Stimulated activated CD8-positive, alpha-beta memory T cell treated with anti-CD3 and anti-CD28 coated beads, Interleukin-15, amount 100 ng/mL, for 4 hours (primary cell): Measurements from ENCODE around the gene LRRC45.

Experiments
- DNase-seq, 2 donors: peaks; one replicate each; pipeline ENCODE4 v3.0.0-alpha.2; 2020; ENCODE audit warnings: low read depth in 2 of 2

Gene LRRC45

DNA sequence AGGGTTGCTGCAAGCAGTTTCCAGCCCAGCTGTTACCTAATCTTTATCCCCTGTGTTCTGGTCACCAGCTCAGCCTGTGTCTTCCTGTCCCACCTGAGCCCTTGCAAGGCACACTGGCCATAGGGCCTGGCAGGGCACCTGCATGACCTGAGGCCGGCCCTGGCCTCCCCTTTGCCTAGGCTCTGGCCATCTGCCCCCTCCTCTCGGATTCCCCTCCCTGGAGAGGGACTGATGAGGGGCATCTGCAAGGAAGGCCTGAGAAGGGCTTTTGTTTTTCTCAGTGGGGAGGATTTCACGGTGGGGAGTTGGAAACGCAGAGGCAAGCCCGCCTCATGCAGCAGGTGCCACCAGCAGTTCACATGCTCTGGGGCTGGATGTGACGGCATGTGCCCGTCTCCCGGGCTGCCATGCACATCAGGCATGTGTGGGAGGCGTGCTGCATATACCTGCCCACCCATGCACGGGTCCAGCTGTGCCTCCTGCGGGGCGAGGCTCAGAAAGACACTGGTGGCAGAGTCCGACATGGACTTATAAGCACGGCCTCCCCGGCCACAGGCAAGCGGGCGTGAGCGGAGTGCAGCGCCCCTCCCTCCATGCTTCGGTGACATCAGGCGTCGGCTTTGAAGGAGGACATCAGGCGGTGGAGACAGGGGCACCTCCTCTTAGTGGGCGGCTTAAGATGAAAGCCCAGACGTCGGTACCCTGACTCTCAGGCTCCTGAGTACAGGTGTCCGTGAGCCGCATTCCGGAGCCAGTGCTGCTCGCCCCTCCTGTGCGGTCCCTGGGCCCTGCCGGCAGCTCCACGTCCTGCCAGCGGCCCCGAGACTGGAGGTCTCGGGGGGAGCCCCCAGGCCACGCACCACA lies 29.1 kb upstream of the LRRC45 start:
- DNase-seq: no peak

DNA sequence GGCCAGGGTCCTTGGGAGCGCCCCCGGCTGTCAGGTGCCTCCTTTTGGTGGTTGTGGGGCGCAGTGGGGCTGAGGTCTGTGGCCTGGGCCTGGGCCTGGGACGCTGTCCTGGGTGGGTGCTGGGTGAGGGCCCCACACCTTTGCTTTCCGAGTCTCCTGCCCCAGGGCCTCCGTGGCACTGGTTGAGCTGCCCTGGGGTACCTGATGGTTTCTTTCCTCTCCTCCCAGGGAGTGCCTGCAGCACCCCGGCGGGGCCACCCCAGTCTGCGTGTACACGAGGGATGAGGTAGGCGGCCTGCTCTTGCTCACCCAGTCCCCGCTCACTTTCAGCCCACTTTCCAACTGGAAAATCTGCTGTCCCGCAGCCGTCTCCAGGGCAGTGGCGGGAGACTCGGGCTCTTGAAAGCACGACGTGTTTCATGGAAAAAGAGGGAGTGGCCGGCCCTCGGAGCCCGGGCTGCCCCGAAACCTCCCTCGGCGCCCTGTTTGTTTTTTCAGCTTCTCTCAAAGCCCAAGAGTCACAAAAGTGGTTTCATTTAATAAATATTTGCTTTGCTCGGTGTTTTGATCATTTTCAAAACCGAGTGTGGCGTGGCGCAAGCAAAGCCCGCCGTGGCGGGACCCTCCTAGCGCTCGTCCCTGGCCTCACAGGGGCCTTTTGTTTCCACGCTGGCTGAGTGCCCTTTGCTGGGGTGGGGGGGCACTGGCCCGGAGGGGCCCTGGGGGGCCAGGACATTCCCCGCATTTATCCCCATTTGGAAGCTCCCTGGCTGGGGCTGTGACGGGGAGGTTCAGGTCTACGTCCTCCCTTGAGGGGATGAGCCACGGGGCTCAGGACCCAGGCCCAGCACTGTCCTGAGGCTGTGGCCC lies 28.3 kb upstream of the LRRC45 start:
- DNase-seq: no peak

DNA sequence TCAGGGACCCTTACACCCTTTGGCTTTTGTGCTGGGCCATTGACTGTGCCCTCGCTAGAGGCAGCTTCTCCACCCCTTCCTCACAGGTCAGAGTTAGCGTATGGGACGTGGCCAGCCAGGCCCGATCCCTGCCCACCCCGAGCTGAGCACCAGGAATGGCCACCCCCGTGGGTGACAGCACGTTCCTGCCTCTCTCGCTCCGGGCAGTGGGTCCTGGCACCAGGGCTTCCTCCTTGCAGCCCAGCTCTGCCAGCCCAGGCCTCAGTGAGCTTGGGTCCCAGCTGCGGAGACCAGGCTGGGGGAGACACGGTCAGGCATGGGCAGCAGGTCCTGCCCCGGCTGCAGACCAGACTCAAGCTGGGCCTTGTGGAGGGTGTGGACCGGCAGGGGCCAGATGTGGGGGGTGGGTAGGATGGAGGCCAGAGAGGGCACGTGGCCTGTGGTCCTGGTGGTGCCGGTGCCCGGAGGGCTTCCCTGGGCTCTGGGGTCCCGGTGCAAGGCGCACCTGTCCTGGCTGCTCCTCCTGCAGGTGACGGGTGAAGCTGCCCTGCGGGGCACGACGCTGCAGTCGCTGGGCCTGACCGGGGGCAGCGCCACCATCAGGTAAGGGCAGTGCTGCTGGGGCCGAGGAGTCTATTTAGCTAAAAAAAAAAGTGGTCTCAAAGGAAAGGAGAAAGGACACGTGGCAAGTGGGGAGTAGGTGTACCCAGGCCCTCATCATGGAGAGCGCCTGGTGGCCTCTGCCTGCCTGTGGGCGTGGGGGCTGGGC lies 27.5 kb upstream of the LRRC45 start:
- DNase-seq: no peak

DNA sequence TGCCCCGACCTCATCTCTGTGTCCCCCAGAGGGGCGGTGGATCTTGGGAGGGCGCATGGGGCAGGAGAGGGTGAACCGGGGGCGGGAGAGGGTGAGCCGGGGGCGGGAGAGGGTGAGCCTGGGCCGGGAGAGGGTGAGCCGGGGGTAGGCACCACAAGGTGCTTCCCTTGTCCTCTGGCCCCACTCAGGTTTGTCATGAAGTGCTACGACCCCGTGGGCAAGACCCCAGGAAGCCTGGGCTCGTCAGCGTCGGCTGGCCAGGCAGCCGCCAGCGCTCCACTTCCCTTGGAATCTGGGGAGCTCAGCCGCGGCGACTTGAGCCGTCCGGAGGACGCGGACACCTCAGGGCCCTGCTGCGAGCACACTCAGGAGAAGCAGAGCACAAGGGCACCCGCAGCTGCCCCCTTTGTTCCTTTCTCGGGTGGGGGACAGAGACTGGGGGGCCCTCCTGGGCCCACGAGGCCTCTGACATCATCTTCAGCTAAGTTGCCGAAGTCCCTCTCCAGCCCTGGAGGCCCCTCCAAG lies 26.8 kb upstream of the LRRC45 start:
- no peak for DNase-seq

DNA sequence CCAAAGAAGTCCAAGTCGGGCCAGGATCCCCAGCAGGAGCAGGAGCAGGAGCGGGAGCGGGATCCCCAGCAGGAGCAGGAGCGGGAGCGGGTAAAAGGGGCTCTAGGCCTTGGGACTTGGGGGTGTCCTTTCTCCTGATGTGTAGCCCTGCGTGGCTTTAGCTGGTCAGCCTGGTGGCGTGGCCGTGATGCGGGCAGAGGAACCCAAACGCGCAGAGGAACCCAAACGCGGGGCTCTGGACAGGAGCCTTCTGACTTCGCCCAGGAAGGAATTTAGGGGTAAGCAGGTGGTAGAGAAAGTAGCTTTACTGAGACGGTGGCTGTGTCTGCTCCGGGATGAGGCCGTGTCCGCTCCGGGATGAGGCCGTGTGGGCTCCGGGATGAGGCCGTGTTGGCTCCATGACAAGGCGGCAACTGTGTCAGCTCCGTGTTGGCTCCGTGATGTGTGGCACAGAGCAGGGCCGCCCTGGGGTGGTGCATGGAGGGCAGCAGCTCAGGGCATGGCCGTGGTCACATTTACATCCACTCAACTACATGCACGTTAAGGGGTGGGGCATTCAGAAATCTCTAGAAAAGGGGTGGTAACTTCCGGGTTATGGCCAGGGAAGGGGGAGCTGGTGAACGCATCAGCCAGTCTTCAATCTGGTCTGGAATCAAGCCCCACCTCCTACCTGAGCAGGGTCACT lies 26.2 kb upstream of the LRRC45 start:
- no peak for DNase-seq

DNA sequence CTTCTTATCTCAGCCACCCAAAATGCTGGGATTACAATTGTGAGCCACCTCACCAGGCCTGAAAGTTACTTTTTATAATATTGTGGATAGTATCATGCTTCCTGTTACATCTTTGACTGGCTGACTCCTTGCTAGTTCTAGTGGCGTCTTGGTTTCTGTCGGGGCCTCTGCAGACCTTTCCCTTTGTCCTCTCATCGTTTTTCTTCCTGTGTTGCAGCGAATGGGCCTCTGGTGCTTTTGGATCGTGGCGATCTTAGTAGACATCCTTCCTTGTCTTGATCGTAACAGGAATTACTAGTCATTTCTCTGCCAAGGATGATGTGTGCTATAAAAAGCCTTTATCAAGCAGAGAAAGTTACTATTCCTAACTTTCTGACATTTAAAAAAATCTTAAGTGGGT lies 24.9 kb upstream of the LRRC45 start:
- DNase-seq: no peak

DNA sequence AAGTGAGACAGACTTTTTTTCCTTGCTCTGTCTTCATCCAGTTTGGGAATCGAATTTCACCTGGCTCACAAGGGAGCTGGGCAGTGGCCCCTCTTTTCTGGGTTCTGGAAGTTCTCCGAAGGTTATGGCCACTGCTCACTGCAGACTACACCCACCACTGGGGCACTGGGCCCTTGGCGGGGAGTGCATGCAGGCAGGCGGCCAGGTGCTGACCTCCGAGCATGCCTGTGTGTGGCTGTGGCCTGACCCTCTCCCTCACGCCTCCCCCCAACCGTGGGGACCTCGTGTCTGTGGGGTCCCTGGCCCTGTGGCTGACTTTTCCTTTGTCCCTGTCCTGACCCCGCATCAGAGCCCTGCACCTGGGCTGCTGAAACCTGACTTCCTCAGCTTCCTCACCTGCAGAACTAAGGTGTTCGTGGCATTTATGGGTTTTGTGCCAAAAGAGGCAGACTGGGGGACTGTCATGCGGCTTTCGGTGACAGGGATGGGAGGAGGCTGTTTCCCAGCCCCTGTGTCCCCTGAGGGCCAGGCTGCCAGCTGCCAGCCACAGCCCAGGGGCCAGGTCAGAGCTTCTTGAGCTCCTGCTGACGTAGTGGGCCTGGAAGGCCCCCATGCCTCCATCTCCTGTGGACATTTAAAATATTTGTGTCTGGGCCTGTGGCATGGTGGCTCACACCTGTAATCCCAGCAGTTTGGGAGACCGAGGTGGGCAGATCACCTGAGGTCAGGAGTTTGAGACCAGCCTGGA lies 24.2 kb upstream of the LRRC45 start:
- DNase-seq: no peak

DNA sequence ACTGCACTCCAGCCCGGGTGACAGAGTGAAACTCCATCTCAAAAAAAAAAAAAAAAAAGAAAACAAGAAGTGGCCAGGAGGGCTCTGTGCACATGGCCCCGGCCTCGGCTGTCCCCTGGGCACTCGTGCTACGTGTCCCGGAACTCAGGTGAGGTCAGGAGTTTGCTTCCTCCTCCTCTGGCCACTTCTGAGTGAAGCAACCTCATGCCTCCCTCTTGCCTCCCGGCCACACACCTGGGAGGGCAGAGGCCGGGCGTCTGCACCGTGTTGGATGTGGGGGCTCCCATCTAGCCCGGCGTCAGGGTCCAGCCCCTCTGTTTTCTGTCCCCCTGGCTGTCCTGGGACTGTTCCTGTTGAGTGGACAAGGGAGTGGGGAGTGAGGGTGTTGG lies 23.5 kb upstream of the LRRC45 start:
- no peak for DNase-seq

DNA sequence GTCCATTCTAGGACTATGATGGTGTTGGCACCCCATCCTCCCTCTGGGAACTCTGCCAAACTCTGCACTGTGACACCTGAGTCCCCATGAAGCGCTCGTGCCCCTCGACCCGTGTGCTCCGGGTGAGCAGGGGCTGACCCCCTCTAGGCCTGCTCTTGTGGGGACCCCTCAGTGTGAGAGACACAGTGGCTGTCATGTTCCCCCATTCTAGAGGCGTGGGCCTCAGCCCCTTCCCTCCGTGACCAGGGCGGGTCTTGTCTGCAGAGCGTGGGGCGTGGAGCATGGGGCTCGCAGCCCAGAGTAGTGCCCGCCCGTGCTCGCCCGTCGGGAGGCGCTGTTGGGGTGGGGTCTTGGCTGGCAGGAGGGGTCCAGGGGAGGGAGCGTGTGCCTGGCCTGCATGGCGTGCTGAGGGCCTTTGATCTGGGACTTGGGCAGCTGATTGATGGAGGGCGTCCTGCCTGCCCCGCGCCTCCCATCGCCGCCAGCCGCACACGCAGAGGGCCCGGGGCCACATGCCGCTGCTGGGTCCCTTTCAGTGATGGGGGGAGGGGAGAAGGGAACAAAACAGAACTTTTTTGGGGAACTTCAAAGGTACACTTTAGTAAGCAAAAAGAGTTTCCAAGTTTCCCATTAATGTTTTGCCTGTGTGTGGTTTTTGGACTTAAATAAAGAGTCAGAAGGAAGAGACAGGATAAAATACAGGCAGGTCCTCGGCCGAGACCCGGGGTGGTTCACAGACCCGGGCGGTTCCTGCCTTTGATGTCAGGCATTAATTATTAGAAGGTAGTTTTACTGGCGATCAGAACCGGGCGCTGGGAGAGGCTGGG lies 22.9 kb upstream of the LRRC45 start:
- DNase-seq: no peak

DNA sequence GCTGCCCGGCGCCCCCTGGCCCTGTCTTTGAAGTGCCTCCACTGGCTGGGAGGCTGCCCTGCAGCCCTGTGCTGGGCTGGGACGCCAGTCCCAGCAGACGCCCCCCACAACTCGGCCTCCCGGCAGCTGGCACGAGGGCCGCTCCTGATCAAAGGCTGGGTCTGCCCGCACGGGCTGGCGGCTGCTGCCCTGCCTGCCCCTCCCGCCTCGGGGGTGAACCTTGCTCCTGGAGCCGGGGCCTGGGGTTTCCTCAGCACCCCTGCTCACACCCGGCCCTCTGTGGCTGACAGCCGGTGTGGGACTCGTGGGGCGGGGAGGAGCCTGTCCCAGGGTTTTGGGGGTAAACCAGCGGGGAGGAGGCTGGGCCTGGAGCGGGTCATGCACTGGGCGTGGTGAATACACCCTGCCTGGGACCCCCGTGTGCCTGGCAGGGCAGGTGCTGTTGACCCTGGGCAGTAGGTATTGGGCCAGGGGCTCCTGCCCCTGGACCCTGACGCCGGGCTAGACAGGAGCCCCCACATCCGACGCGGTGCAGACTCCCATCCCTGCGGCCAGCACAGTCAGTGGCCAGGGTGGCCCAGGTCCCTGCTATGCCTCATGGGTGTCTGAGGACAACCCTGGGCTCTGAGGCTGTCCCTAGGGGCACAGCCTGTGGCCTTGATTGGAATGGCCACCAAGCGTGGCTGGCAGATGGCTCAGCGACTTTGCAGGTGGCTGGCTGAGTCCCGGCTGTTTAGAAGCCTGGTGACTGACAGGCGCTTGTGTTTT lies 22.1 kb upstream of the LRRC45 start:
- no peak for DNase-seq

DNA sequence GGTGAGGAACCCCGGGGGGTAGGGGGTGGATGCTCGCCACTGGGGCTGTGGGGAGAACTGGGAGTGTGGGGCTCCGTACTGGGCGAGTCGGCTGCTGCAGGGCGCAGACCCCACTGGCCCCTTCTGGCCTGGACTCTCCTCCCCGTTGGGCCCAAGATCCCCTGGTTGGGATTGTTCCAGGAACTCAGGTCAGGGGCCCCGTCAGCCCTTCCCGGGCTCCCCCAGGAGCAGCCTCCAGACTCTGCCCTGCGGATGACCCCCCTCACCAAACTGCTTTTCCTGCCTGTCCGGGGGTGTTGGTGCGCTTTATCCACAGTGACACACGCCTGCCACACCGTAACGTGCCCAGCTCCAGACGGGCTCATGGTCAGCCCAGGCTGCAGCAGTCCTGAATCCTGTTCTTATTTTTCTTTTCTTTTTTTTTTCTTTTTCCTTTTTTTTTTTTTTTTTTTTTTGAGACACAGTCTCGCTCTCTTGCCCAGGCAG lies 21.5 kb upstream of the LRRC45 start:
- no peak for DNase-seq

DNA sequence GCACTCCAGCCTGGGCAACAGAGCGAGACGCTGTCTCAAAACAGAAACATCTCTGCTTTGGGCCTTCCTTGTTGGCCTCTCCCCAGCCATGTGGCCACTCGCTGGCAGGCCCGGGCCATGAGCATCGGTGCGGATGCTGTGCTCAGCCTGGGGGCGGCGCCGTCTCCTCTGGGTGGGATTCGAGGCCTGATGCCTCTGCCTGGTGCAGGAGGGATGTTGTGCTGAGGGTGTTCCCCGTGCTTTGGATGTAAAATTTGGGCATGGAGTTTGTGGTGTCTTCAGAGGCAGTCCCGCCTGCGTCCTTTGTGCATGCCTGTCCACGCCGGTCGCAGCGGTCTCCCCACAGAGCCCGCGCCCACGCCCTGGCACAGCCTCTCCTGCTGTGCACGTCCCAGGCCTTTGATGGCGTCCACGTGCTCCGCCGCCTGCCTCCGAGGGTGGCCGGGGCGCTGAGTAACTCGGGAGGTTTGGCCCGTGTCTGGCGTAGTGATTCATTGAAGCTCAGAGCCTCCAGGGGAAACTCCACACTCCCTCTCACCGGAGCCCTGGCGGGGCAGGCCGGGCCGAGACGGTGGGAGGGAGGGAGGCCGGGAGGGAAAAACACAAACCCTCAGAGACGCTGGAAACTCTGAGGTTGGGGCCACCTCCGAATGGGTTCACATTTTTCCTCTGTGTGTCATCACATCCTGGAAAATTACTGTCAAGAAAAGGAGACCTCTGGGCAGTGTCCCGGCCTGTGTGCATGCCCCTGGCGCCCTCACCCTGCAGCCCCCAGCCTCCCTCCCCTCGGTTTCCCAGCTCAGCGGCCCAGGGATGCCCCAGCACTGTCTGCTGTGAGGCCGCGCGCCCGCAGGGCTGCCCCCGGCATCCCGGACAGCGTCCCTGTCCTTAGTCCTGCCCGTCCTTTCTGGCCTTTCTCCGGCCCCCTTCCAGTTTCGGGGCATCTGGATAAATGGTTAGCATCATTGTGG lies 19.4 kb upstream of the LRRC45 start:
- DNase-seq: no peak

DNA sequence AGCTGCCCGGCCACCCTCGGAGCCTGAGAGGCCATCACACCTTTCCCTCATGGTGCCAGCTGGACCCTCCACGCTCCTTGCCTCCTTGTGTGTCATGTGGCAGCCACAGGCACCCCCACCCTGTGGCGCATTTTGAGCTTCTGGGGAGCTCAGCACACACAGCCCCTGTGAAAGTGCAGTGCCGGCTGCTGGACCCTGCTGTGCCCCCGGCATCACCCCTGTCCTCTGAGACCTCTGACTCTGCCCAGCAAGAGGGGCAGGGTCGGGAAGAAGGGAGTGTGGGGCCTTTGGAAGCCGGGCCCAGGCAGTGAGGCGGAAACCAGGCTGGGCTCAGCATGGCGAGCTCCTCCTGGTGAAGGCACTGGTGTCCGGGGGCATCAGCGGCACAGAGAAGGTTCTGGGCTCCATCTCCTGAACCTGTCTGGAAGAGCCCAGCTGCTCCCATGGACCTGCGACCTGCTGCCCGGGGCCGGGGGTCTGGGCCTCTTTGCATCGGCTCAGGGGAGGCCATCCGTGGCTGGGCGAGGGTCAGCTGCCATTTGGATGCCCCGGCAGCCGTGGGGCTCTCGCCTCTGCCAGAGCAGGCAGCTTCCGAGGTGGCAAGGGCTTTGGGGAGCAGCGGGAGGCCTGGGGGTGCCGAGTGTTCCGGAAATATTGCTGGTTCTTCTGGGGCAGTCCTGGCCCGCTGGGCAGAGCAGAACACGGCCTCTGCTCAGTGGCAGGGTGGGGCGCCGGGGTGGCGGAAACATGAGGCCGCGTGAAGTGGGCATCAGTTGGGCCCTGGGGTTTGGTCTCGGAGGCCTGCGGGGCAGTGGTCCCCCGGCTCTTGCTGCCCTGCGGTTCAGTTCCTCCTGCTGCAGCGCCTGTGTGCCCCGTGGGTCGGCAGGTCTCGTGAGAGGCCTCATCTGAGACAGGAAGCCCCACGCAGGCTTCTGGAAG lies 18.3 kb upstream of the LRRC45 start:
- no peak for DNase-seq

DNA sequence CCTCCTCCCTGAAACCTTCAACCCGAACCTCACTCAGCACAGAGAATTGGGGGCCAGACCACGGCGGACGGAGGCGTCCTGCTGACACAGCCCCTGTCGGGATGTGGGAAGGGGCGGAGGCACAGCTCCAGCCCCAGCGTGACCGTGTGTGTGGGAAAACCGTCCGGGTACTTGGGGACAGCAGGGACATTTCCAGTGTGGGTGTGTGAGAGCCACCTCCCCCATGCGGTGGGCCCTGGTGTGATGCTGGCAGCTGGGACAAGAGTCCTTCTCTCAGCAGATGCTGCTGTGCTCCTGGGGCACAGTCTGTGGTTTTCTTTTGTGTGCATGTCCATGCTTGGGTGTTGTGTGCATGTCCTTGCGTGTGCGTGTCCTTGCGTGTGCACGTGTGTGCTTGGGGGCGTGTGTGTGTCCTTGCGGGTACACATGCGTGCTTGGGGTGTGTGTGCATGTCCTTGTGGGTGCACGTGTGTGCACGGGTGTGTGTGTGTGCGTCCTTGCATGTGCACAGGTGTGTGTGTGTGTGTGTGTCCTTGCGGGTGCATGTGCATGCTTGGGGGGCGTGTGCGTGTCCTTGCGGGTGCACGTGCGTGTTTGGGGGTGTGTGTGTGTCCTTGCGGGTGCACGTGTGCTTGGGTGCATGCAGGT lies 17.3 kb upstream of the LRRC45 start:
- DNase-seq: no peak

DNA sequence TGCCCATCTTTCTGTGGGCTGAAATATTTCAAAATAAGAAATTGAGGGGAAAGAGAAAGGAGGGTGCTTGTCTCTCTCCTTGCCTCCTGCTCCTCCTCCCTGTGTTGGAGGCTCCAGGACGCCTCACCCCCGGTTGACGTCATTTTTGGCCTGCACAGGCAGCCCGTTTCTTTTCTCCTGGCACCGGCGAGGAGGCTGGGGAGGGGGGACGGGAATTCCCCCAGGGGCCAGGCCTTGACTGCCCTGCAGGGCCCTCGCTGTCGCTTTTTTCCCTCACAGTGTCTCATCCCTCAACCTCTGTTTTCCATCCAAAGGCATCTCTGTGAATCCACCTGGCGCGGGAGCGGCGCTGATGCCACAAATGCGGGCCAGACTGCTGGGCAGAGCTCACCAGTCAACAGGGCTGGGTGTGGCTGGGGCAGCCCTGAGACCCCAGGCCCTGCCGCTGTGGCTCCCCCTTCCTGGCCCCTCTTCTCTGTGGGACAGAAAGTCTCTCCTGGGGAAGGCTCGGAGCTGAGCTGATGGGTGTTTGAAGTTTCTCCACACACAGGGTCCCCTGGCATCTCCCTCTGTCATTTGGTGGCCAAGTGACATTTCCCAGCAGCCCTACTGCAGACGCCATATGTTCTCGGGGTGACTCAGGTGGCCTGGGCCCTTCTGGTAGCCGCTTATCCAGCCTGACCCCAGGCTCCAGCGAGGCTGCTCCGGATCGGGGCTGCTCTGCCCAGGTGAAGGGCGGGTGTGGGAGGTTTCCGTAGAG lies 16.5 kb upstream of the LRRC45 start:
- DNase-seq: no peak

DNA sequence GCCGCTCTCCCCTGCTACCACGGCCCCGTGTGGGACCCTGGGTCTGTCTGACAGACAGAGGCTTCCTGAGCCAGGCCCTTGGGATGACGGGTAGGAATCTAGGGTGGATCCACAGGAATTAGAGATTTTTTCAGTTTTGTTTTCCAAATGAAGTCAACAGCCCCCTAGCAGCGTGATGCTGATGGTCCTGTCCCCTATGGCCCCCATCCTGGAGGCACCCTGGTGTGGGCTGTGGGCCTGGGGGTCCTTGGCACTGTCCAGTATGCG lies 15.9 kb upstream of the LRRC45 start:
- DNase-seq: no peak
